Lower lobe of right lung (tissue), 2 donors: ENCODE measurements around the gene CWC27. TPM values are rescaled to one million over a fixed set of nuclear protein-coding genes. Genes with fewer than 3 reads are reported as not detected.

Source experiments
- ATAC-seq, 2 donors: fragments of 200-7000 bp; cut with Tn5 transposase; one replicate each; pipeline ENCODE4 v1.9.1; 2020 to 2022; ENCODE audit warnings: mild to moderate bottlenecking in 2 of 2, moderate library complexity in 2 of 2
- DNase-seq: peaks from one replicate; pipeline ENCODE4 v3.0.0-alpha.2; 2020
- H3K27ac ChIP-seq: fragments of 200-600 bp; one replicate; pipeline ENCODE4 v1.8.0; 2022
- H3K27me3 ChIP-seq: fragments of 200-600 bp; one replicate; pipeline ENCODE4 v1.8.0; 2022; ENCODE audit warnings: low read depth
- H3K36me3 ChIP-seq: fragments of 200-600 bp; one replicate; pipeline ENCODE4 v1.8.0; 2022; ENCODE audit warnings: mild to moderate bottlenecking
- H3K4me1 ChIP-seq: fragments of 200-600 bp; one replicate; pipeline ENCODE4 v1.8.0; 2022
- H3K4me3 ChIP-seq: fragments of 200-600 bp; one replicate; pipeline ENCODE4 v1.8.0; 2022; ENCODE audit warnings: mild to moderate bottlenecking
- H3K9me3 ChIP-seq: fragments of 200-600 bp; one replicate; pipeline ENCODE4 v1.8.0; 2022
- intact Hi-C: fragments of 100-400 bp; cut with DNase I; formaldehyde crosslinking; loops from one replicate; pipeline ENCODE4 v1.11.0; 2022
- total RNA-seq: library from RNA; stranded (reverse); fragmentation: NEBNext Ultra II Directional; extraction: Animal tissue kit (Norgen Biotek cat#: 25700); gene quantifications from one replicate; pipeline ENCODE4 v1.2.1, GENCODE V29; 2021
- TF ChIP-seq, protein P1 (sequence below): fragments of 200-600 bp; IDR thresholded peaks from one replicate; pipeline ENCODE4 v1.8.0; 2022; ENCODE audit warnings: antibody characterized with exemption, mild to moderate bottlenecking
- donor health status: DM: no; HTN: yes; CAD: no; lungs with severe emphysema.

CWC27 gene
- total RNA-seq, 1 donor from 2014 or later = 17.3 TPM

DNA sequence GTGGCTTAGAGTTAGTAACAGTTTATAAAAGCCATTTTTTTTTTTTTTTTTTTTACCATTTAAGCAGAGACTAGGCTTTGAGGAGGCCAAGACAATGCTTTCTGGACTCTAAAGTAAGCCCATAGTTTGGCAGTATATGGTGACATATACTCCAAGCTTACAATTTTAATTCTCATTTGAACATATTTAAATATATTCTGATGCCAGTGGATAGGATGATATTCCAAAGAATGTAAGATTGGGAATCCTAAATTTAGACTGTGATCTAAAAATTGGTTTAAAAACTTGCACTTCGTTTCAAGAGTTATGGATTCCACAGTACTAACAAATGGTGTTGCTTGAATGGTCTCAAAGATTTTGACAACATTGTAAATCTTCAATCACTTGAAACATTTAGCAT lies 112.1 kb downstream of the CWC27 start:
- ATAC-seq = no peak
- TF ChIP-seq, protein P1, sequence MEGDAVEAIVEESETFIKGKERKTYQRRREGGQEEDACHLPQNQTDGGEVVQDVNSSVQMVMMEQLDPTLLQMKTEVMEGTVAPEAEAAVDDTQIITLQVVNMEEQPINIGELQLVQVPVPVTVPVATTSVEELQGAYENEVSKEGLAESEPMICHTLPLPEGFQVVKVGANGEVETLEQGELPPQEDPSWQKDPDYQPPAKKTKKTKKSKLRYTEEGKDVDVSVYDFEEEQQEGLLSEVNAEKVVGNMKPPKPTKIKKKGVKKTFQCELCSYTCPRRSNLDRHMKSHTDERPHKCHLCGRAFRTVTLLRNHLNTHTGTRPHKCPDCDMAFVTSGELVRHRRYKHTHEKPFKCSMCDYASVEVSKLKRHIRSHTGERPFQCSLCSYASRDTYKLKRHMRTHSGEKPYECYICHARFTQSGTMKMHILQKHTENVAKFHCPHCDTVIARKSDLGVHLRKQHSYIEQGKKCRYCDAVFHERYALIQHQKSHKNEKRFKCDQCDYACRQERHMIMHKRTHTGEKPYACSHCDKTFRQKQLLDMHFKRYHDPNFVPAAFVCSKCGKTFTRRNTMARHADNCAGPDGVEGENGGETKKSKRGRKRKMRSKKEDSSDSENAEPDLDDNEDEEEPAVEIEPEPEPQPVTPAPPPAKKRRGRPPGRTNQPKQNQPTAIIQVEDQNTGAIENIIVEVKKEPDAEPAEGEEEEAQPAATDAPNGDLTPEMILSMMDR = no peak

DNA sequence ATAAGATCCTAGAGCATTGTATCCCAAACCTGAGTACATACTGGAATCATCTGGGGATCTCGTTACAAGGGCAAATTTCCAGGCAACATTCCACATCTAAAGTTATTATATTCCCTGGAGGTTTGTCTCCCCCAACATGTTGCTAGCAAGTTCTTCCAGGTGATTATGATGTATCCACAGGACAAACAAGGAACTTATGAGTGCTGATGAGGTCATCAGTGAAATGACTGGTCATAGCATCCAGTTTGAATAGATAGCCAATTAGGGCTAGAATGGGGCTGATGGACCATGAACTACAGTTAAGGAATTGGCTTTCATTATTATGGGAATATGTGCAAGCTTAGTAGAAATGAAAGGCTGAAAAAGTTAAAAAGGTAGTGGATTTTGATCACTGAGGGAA lies 115.2 kb downstream of the CWC27 start:
- intact Hi-C loops = no loop called here
- H3K36me3 ChIP-seq = no peaks in the 10 kb centered on the region
- no peaks in the 10 kb centered on the region for H3K27me3 ChIP-seq

More for the DNA sequence above, 112.1 kb downstream of the CWC27 start:
- H3K36me3 ChIP-seq = no peaks in the 10 kb centered on the region
- no peaks in the 10 kb centered on the region for H3K9me3 ChIP-seq
- H3K27me3 ChIP-seq = no peaks in the 10 kb centered on the region
- intact Hi-C loops = no loop called here
- H3K4me3 ChIP-seq = no peak overlapping the region
- no peaks in the 10 kb centered on the region for H3K4me1 ChIP-seq
- no peak overlapping the region for H3K27ac ChIP-seq
- no peak for DNase-seq

DNA sequence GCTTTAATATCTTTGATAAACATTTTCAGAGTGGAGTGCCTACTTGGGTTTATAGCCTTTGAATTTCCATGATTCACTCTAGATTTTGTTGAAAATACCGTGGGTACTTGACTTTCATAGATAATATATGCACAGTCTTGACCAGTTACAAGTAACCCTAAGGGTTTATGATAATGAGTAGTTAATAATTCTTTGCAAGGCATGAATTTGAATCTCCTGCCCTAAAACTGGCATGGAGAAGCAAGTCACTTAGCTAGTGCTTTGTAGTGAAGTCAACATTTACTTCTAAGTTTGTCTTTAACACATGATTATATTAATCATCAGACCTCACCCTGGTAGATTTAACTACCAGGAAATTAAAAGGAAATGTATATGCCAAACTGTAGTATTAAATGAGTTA lies 115.8 kb downstream of the CWC27 start:
- intact Hi-C loops = no loop called here
- DNase-seq (no peak), ATAC-seq (no peak)
- Histone ChIP-seq H3K4me3 (no peak overlapping the region), H3K4me1 (no peaks in the 10 kb centered on the region), H3K27ac (no peak overlapping the region), H3K27me3 (no peaks in the 10 kb centered on the region), H3K36me3 (no peaks in the 10 kb centered on the region), H3K9me3 (no peaks in the 10 kb centered on the region)
- TF ChIP-seq, protein P1 = no peak

More for the DNA sequence above, 115.2 kb downstream of the CWC27 start:
- no peak for ATAC-seq
- no peaks in the 10 kb centered on the region for H3K9me3 ChIP-seq
- no peak for DNase-seq
- TF ChIP-seq, protein P1 = no peak
- no peak overlapping the region for H3K4me3 ChIP-seq
- no peak overlapping the region for H3K27ac ChIP-seq
- H3K4me1 ChIP-seq = no peaks in the 10 kb centered on the region

DNA sequence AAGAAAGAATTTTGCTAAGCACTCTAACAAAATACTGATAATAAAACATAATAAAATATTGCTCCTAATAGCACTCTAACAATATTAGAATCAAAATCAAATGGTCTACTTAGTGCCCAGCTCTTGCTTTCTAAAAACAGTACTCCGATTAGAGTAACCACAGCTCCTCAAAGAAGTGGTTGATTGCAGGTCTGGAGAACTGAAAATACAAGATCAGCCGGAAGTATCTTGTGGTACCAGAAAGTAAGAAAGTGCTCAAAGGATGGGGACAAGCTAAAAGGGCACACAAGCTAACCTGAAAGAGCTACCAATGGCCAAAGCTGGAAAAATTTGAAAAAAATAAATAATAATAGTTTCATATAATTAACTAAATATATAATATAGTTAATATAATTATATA lies 119.2 kb downstream of the CWC27 start:
- H3K27me3 ChIP-seq = no peaks in the 10 kb centered on the region
- ATAC-seq = no peak
- intact Hi-C loops = no loop called here

DNA sequence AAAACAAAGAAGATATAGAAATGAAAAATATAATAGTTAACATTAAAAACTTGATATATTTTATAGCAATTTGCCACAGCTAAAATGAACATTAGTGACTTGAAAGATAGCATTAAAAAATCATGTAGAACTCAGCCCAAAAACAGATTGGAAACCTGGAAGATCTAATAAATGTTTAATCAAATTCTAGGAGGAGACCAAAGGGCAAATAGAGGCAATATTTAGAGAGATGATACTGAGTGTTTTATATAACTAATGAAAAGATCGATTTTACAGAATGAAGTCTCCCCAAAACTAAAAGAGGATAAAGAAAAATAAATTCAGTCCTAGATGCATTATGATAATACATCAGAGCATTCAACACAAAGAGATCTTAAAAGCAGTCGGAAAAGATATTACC lies 127.0 kb downstream of the CWC27 start:
- DNase-seq (no peak), ATAC-seq (no peak)
- intact Hi-C loops = no loop called here
- Histone ChIP-seq H3K27me3 (no peaks in the 10 kb centered on the region), H3K36me3 (no peaks in the 10 kb centered on the region), H3K9me3 (no peaks in the 10 kb centered on the region), H3K4me3 (no peak overlapping the region), H3K4me1 (no peaks in the 10 kb centered on the region), H3K27ac (no peak overlapping the region)
- TF ChIP-seq, protein P1 = no peak

More for the DNA sequence above, 119.2 kb downstream of the CWC27 start:
- Histone ChIP-seq H3K9me3 (no peaks in the 10 kb centered on the region), H3K4me1 (no peaks in the 10 kb centered on the region), H3K36me3 (no peaks in the 10 kb centered on the region), H3K27ac (no peak overlapping the region), H3K4me3 (no peak overlapping the region)
- DNase-seq = no peak
- TF ChIP-seq, protein P1 = no peak

DNA sequence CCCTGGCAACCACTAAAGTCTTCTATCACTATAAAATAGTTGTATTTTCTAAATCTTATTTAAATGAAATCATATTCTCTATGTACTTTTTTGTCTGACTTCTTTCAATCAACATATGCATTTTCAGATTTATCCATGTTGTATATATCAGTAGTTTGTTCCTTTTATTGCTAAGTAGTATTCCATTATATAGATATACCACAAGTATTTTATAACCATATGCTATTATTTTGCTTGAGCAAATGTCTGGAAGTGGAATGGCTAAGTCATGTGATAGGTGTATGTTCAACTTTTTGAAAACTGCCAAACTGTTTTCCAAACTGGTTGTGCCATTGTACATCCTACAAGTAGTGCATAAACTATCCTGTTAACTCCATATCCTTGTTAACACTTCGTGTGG lies 131.1 kb downstream of the CWC27 start:
- intact Hi-C loops = no loop called here
- no peaks in the 10 kb centered on the region for H3K4me1 ChIP-seq
- no peak for DNase-seq
- no peaks in the 10 kb centered on the region for H3K36me3 ChIP-seq
- H3K9me3 ChIP-seq = no peaks in the 10 kb centered on the region
- no peaks in the 10 kb centered on the region for H3K27me3 ChIP-seq
- TF ChIP-seq, protein P1 = no peak
- no peak for ATAC-seq
- H3K27ac ChIP-seq = no peak overlapping the region
- H3K4me3 ChIP-seq = no peak overlapping the region
